MCF 10A (cell line): ENCODE data around the gene COA6. TPM values are rescaled to one million over a fixed set of nuclear protein-coding genes. Genes with fewer than 3 reads are reported as not detected.
A peak's percentile ranks its signal among the peaks of the same experiment; 100 is the strongest.

Experiments used
- BruUV-seq: library from RNA; stranded (reverse); fragments of 400-500 nt; replicated peaks from 2 replicates; lab custom pipeline; 2021; lab: Mats Ljungman, UMichigan
- CTCF ChIA-PET: fragments of 300-600 bp; sonication (Branson Sonifier 250); formaldehyde crosslinking; extraction: SDS; loops from one replicate; lab custom pipeline; 2021; ENCODE audit warnings: antibody characterized with exemption, inconsistent platforms; lab: Yijun Ruan, JAX
- POLR2A ChIA-PET: fragments of 300-600, 350-650 bp; sonication (Branson Sonifier 250); formaldehyde crosslinking; extraction: SDS; loops from one replicate; lab custom pipeline; 2020; ENCODE audit warnings: antibody characterized with exemption, inconsistent platforms; lab: Yijun Ruan, JAX
- DNase-seq: peaks from one replicate; pipeline ENCODE4 v3.0.0-alpha.2; 2018; ENCODE audit not compliant: unreplicated experiment
- H3K27ac Mint-ChIP-seq: one replicate; pipeline ENCODE4 v1.8.0; 2022; ENCODE audit warnings: mild to moderate bottlenecking, low read depth, mixed read lengths; ENCODE audit not compliant: unreplicated experiment
- H3K27me3 Mint-ChIP-seq: one replicate; pipeline ENCODE4 v1.8.0; 2022; ENCODE audit warnings: mixed read lengths; ENCODE audit not compliant: insufficient read depth, unreplicated experiment
- H3K36me3 Mint-ChIP-seq: one replicate; pipeline ENCODE4 v1.8.0; 2022; ENCODE audit warnings: mild to moderate bottlenecking, moderate library complexity, mixed read lengths; ENCODE audit not compliant: insufficient read depth, unreplicated experiment
- H3K4me1 Mint-ChIP-seq: one replicate; pipeline ENCODE4 v1.8.0; 2022; ENCODE audit warnings: mixed read lengths; ENCODE audit not compliant: insufficient read depth, unreplicated experiment
- H3K4me3 Mint-ChIP-seq: one replicate; pipeline ENCODE4 v1.8.0; 2022; ENCODE audit warnings: mild to moderate bottlenecking, moderate library complexity, mixed read lengths; ENCODE audit not compliant: unreplicated experiment
- H3K9me3 Mint-ChIP-seq: one replicate; pipeline ENCODE4 v1.8.0; 2022; ENCODE audit warnings: mixed read lengths; ENCODE audit not compliant: unreplicated experiment
- CTCF ChIP-seq: fragments of 200-600 bp; IDR thresholded peaks from one replicate; pipeline ENCODE4 v1.8.0; 2022; ENCODE audit warnings: antibody characterized with exemption, mild to moderate bottlenecking; ENCODE audit not compliant: unreplicated experiment
- intact Hi-C: fragments of 100-400 bp; cut with micrococcal nuclease; formaldehyde crosslinking; loops from 2 replicates; pipeline ENCODE4 v1.14.1; 2022
- total RNA-seq: library from RNA; stranded (reverse); gene quantifications from 2 replicates; pipeline ENCODE4 v1.2.3, GENCODE V29; 2022

Gene COA6
- total RNA-seq, 1 experiment from 2014 or later = 115 TPM

- TF ChIP-seq CTCF = peak; percentile 84
- ChIA-PET POLR2A (interaction anchor here (0.7 to 1.5 kb wide), 3 partner anchors 47 to 966 kb away, joined by 3 to 8 read pairs (median 3); partner anchors contain the start of gene COA6), CTCF (interaction anchor here (0.6 to 11.9 kb wide), 51 partner anchors 9 to 1706 kb away, joined by 3 to 233 read pairs (median 5); partner anchors contain the start of gene COA6)
- Mint-ChIP-seq H3K4me1 (peaks cover 6% of the 10 kb centered on the region), H3K27me3 (peaks cover 14% of the 10 kb centered on the region), H3K9me3 (no peaks in the 10 kb centered on the region), H3K4me3 (no peak overlapping the region), H3K36me3 (no peaks in the 10 kb centered on the region), H3K27ac (no peak overlapping the region)
- DNase-seq = peak; percentile 82
- BruUV-seq = no TSS peak
- intact Hi-C loops = loop anchor here (1.0 to 10.0 kb wide), 6 partner anchors 46 to 932 kb away; partner anchors contain the start of genes COA6 and TARBP1
Measured at GRCh38 chr1:234326497-234327366, 46.5 kb upstream of the COA6 start.

- no peak for TF ChIP-seq CTCF
- BruUV-seq = no TSS peak
Measured at GRCh38 chr1:234327577-234328164, 45.6 kb upstream of the COA6 start.

GRCh38 chr1:234330843-234331215 lies 42.4 kb upstream of the COA6 start:
- H3K27ac Mint-ChIP-seq = no peak overlapping the region
- TF ChIP-seq CTCF = no peak
- H3K27me3 Mint-ChIP-seq = no peaks in the 10 kb centered on the region
- DNase-seq = peak; percentile 63
- CTCF ChIA-PET = interaction anchor here (0.6 to 11.9 kb wide), 4 partner anchors 11 to 775 kb away, joined by 3 to 233 read pairs (median 6); no protein-coding TSS in a partner anchor
- no peaks in the 10 kb centered on the region for H3K36me3 Mint-ChIP-seq
- POLR2A ChIA-PET = interaction anchor here (0.9 to 3.5 kb wide), 4 partner anchors 11 to 167 kb away, joined by 3 to 13 read pairs (median 6); partner anchors contain the start of gene COA6
- H3K4me1 Mint-ChIP-seq = peaks cover 10% of the 10 kb centered on the region
- no peak overlapping the region for H3K4me3 Mint-ChIP-seq
- intact Hi-C loops = no loop called here
- peaks cover 9% of the 10 kb centered on the region for H3K9me3 Mint-ChIP-seq
- no TSS peak for BruUV-seq

More at GRCh38 chr1:234327577-234328164, 45.6 kb upstream of the COA6 start:
- intact Hi-C loops = loop anchor here (2.0 to 10.0 kb wide), 3 partner anchors 45 to 933 kb away; partner anchors contain the start of genes COA6 and TARBP1
- peaks cover 10% of the 10 kb centered on the region for H3K4me1 Mint-ChIP-seq
- ChIA-PET CTCF (interaction anchor here (0.6 to 11.9 kb wide), 39 partner anchors 10 to 1873 kb away, joined by 3 to 233 read pairs (median 4); partner anchors contain the start of gene COA6), POLR2A (interaction anchor here (0.6 to 1.5 kb wide), 5 partner anchors 9 to 967 kb away, joined by 3 to 8 read pairs (median 3); partner anchors contain the start of gene COA6)
- H3K27me3 Mint-ChIP-seq = peaks cover 14% of the 10 kb centered on the region
- DNase-seq = no peak
- no peak overlapping the region for H3K4me3 Mint-ChIP-seq
- H3K36me3 Mint-ChIP-seq = no peaks in the 10 kb centered on the region
- peaks cover 7% of the 10 kb centered on the region for H3K9me3 Mint-ChIP-seq
- no peak overlapping the region for H3K27ac Mint-ChIP-seq
